OCI-LY7 (cell line): ENCODE measurements around the gene ASCC1. TPM values are rescaled to one million over a fixed set of nuclear protein-coding genes. Genes with fewer than 3 reads are reported as not detected.

Experiments
- BruUV-seq: library from RNA; stranded (reverse); fragments of 400-500 nt; replicated peaks from 2 replicates; lab custom pipeline; 2021; lab: Mats Ljungman, UMichigan
- CTCF ChIA-PET: fragments of 300-600 bp; sonication (Branson Sonifier 250); formaldehyde crosslinking; loops from one replicate; lab custom pipeline; 2022; ENCODE audit warnings: antibody characterized with exemption; ENCODE audit not compliant: unreplicated experiment; lab: Charles Lee
- POLR2A ChIA-PET: fragments of 300-600 bp; sonication (Branson Sonifier 250); formaldehyde crosslinking; loops from one replicate; lab custom pipeline; 2022; ENCODE audit warnings: antibody characterized with exemption; lab: Charles Lee
- DNase-seq: peaks from one replicate; pipeline ENCODE4 v3.0.0-alpha.2; 2015; ENCODE audit warnings: low spot score
- H2AFZ ChIP-seq: fragments of 200-600 bp; sonication (generic), shearing (Covaris generic); 2 replicates; pipeline ENCODE4 v1.6.1; 2014; ENCODE audit warnings: mild to moderate bottlenecking, antibody characterized with exemption, low read length, moderate library complexity
- H3K27ac ChIP-seq: fragments of 200-600 bp; sonication (generic); 2 replicates; pipeline ENCODE4 v1.5.1; 2014; ENCODE audit warnings: mixed run types, low read depth, mild to moderate bottlenecking, moderate library complexity, low read length, inconsistent platforms; ENCODE audit not compliant: poor library complexity, severe bottlenecking
- H3K36me3 ChIP-seq: fragments of 200-600 bp; sonication (generic); 2 replicates; pipeline ENCODE4 v1.6.1; 2014; ENCODE audit warnings: mild to moderate bottlenecking, antibody characterized with exemption, low read length, moderate library complexity, mixed read lengths; ENCODE audit not compliant: insufficient read depth
- H3K4me1 ChIP-seq: fragments of 200-600 bp; sonication (generic); 2 replicates; pipeline ENCODE4 v1.5.1; 2014; ENCODE audit warnings: mild to moderate bottlenecking, low read length; ENCODE audit not compliant: insufficient read depth, poor library complexity, severe bottlenecking
- H3K4me2 ChIP-seq: fragments of 200-600 bp; sonication (generic); 2 replicates; pipeline ENCODE4 v1.6.1; 2014; ENCODE audit warnings: mild to moderate bottlenecking, low read length
- H3K4me3 ChIP-seq: fragments of 200-600 bp; sonication (generic); 2 replicates; pipeline ENCODE4 v1.5.1; 2014; ENCODE audit warnings: mild to moderate bottlenecking, low read depth, low read length; ENCODE audit not compliant: poor library complexity, severe bottlenecking
- H3K79me2 ChIP-seq: fragments of 200-600 bp; sonication (generic); 2 replicates; pipeline ENCODE4 v1.6.1; 2016; ENCODE audit warnings: low read depth, mild to moderate bottlenecking, low read length, moderate library complexity, mixed read lengths; ENCODE audit not compliant: insufficient read depth
- H3K9me2 ChIP-seq: fragments of 200-600 bp; sonication (generic); 2 replicates; pipeline ENCODE4 v1.6.1; 2016; ENCODE audit warnings: mild to moderate bottlenecking, low read length, mixed read lengths; ENCODE audit not compliant: insufficient read depth
- H3K9me3 ChIP-seq: fragments of 200-600 bp; sonication (generic); 2 replicates; pipeline ENCODE4 v1.6.1; 2014; ENCODE audit warnings: mild to moderate bottlenecking, mixed run types, low read length, mixed read lengths
- H4K20me1 ChIP-seq: fragments of 200-600 bp; sonication (generic); 2 replicates; pipeline ENCODE4 v1.6.1; 2014; ENCODE audit warnings: mild to moderate bottlenecking, antibody characterized with exemption, low read length, moderate library complexity, mixed read lengths; ENCODE audit not compliant: insufficient read depth
- CTCF ChIP-seq: fragments of 200-600 bp; sonication (generic); conservative IDR thresholded peaks from 2 replicates; pipeline ENCODE4 v1.5.1; 2014; ENCODE audit warnings: mild to moderate bottlenecking, antibody characterized with exemption, low read length, moderate library complexity, mixed read lengths
- EZH2phosphoT487 ChIP-seq: fragments of 200-600 bp; sonication (generic); IDR thresholded peaks from 2 replicates; pipeline ENCODE4 v1.6.1; 2018; ENCODE audit warnings: low read depth, borderline replicate concordance, mild to moderate bottlenecking, mixed run types, antibody characterized with exemption, low read length, moderate library complexity, mixed read lengths
- intact Hi-C: fragments of 100-400 bp; cut with micrococcal nuclease; formaldehyde crosslinking; loops from one replicate; pipeline ENCODE4 v1.10.0; 2022; ENCODE audit not compliant: unreplicated experiment
- total RNA-seq, 2 experiments: library from RNA; depleted of rRNA in 1 of 2; stranded (reverse); fragments of >200 nt in 1 of 2; shearing (Covaris generic) in 1 of 2; gene quantifications; 2 replicates each; pipeline ENCODE4 v1.2.3, GENCODE V29; 2014 to 2022

Gene ASCC1
- total RNA-seq, 2 experiments from 2014 or later = 27.1 to 59.9 TPM

- no TSS peak for BruUV-seq
- CTCF ChIA-PET = interaction anchor here (1.1 to 1.5 kb wide), 3 partner anchors 18 to 102 kb away, joined by 3 to 5 read pairs (median 3); no protein-coding TSS in a partner anchor
- H3K36me3 ChIP-seq = no peaks in the 10 kb centered on the region; the same call in 1 of the 2 replicates
- no peaks in the 10 kb centered on the region for H4K20me1 ChIP-seq
- DNase-seq = no peak
- H3K4me2 ChIP-seq = no peak overlapping the region
- TF ChIP-seq CTCF (no peak), EZH2phosphoT487 (no peak)
- H3K9me3 ChIP-seq = no peaks in the 10 kb centered on the region
- intact Hi-C loops = loop anchor here (1.0 to 2.0 kb wide), 2 partner anchors 95 to 202 kb away; no protein-coding TSS in a partner anchor
- no peak overlapping the region for H2AFZ ChIP-seq
- H3K4me1 ChIP-seq = peaks cover 1% of the 10 kb centered on the region
- H3K27ac ChIP-seq = no peak overlapping the region
- H3K79me2 ChIP-seq = no peaks in the 10 kb centered on the region
- no peaks in the 10 kb centered on the region for H3K9me2 ChIP-seq
- no peak overlapping the region for H3K4me3 ChIP-seq
- POLR2A ChIA-PET = interaction anchor here (0.5 to 3.5 kb wide), 4 partner anchors 10 to 67 kb away, joined by 3 to 14 read pairs (median 8); no protein-coding TSS in a partner anchor
Measured at GRCh38 chr10:72126872-72127232, 89.2 kb downstream of the ASCC1 start.

GRCh38 chr10:72126184-72126871 lies 89.7 kb downstream of the ASCC1 start:
- Histone ChIP-seq H3K27ac (no peak overlapping the region), H3K4me2 (no peak overlapping the region), H3K36me3 (no peaks in the 10 kb centered on the region; the same call in 1 of the 2 replicates), H2AFZ (no peak overlapping the region), H4K20me1 (no peaks in the 10 kb centered on the region), H3K9me3 (no peaks in the 10 kb centered on the region), H3K79me2 (no peaks in the 10 kb centered on the region), H3K9me2 (no peaks in the 10 kb centered on the region), H3K4me3 (no peak overlapping the region), H3K4me1 (no peaks in the 10 kb centered on the region)
- ChIA-PET CTCF (interaction anchor here (1.1 to 1.5 kb wide), 3 partner anchors 18 to 103 kb away, joined by 3 to 5 read pairs (median 3); no protein-coding TSS in a partner anchor), POLR2A (interaction anchor here (0.5 to 3.5 kb wide), 8 partner anchors 10 to 211 kb away, joined by 3 to 14 read pairs (median 4); no protein-coding TSS in a partner anchor)
- BruUV-seq = no TSS peak
- TF ChIP-seq CTCF = peak; percentile 78
- no peak for TF ChIP-seq EZH2phosphoT487
- peak; percentile 62 for DNase-seq
- intact Hi-C loops = loop anchor here (1.0 to 2.0 kb wide), 2 partner anchors 96 to 202 kb away; no protein-coding TSS in a partner anchor
